Measurements from ENCODE around the gene GPR3.
"Not testable (repeated sequence)": the region's sequence is repeated elsewhere in the genome, so short reads cannot be mapped to it uniquely, and the experiment has no call there.

GPR3 gene

GRCh38 chr1:27400082-27400962 lies 7.9 kb downstream of the GPR3 start:
- DNase-seq = no peak

- no peak for DNase-seq
These were observed 8.5 kb downstream of the GPR3 start for GRCh38 chr1:27400963-27401341.

- no peak for DNase-seq
These were observed 9.9 kb downstream of the GPR3 start for GRCh38 chr1:27402349-27402754.

GRCh38 chr1:27403065-27403726 lies 10.8 kb downstream of the GPR3 start:
- no peak for DNase-seq

- no peak for DNase-seq
These were observed 11.5 kb downstream of the GPR3 start for GRCh38 chr1:27403931-27404330.

GRCh38 chr1:27405074-27405473 lies 12.7 kb downstream of the GPR3 start:
- DNase-seq = no peak

GRCh38 chr1:27405598-27406361 lies 13.4 kb downstream of the GPR3 start:
- DNase-seq = not testable (repeated sequence)

- no peak for DNase-seq
These were observed 13.9 kb downstream of the GPR3 start for GRCh38 chr1:27406362-27406680.

- not testable (repeated sequence) for DNase-seq
These were observed 14.4 kb downstream of the GPR3 start for GRCh38 chr1:27406791-27407190.

- no peak for DNase-seq
These were observed 15.7 kb downstream of the GPR3 start for GRCh38 chr1:27408151-27408550.

GRCh38 chr1:27409669-27410068 lies 17.2 kb downstream of the GPR3 start:
- DNase-seq = no peak

- no peak for DNase-seq
These were observed 18.3 kb downstream of the GPR3 start for GRCh38 chr1:27410709-27411108.

GRCh38 chr1:27412502-27412901 lies 20.1 kb downstream of the GPR3 start:
- no peak for DNase-seq

GRCh38 chr1:27413004-27413403 lies 20.6 kb downstream of the GPR3 start:
- no peak for DNase-seq

- no peak for DNase-seq
These were observed 21.7 kb downstream of the GPR3 start for GRCh38 chr1:27414091-27414490.

GRCh38 chr1:27416387-27417111 lies 24.1 kb downstream of the GPR3 start:
- peak; percentile 29 for DNase-seq

- no peak for DNase-seq
These were observed 25.3 kb downstream of the GPR3 start for GRCh38 chr1:27417713-27418112.

- no peak for DNase-seq
These were observed 26.1 kb downstream of the GPR3 start for GRCh38 chr1:27418326-27419185.

- no peak for DNase-seq
These were observed 31.3 kb downstream of the GPR3 start for GRCh38 chr1:27423709-27424108.

GRCh38 chr1:27427329-27427728 lies 34.9 kb downstream of the GPR3 start:
- no peak for DNase-seq

- no peak for DNase-seq
These were observed 35.4 kb downstream of the GPR3 start for GRCh38 chr1:27427816-27428315.
